ENCODE results near the gene ZNF594.
"Not testable (repeated sequence)": the region's sequence is repeated elsewhere in the genome, so short reads cannot be mapped to it uniquely, and the experiment has no call there.

The ZNF594 gene

GRCh38 chr17:5220074-5220473, 28.4 kb upstream of the ZNF594 start:
- Histone ChIP-seq H3K9me3 (ENCODE audit: severe bottlenecking) (no peaks in the 10 kb centered on the region), H3K27me3 (ENCODE audit: insufficient read depth, poor library complexity, severe bottlenecking) (no peaks in the 10 kb centered on the region), H3K4me3 (ENCODE audit: severe bottlenecking) (no peak overlapping the region), H3K4me1 (ENCODE audit: insufficient read depth, poor library complexity, severe bottlenecking) (no peaks in the 10 kb centered on the region), H3K36me3 (ENCODE audit: low read depth) (no peaks in the 10 kb centered on the region), H3K27ac (ENCODE audit: poor library complexity, severe bottlenecking) (no peak overlapping the region)
- ATAC-seq (ENCODE audit: low read depth) (no peak), DNase-seq (ENCODE audit: low spot score) (no peak)
- TF ChIP-seq, protein P1, sequence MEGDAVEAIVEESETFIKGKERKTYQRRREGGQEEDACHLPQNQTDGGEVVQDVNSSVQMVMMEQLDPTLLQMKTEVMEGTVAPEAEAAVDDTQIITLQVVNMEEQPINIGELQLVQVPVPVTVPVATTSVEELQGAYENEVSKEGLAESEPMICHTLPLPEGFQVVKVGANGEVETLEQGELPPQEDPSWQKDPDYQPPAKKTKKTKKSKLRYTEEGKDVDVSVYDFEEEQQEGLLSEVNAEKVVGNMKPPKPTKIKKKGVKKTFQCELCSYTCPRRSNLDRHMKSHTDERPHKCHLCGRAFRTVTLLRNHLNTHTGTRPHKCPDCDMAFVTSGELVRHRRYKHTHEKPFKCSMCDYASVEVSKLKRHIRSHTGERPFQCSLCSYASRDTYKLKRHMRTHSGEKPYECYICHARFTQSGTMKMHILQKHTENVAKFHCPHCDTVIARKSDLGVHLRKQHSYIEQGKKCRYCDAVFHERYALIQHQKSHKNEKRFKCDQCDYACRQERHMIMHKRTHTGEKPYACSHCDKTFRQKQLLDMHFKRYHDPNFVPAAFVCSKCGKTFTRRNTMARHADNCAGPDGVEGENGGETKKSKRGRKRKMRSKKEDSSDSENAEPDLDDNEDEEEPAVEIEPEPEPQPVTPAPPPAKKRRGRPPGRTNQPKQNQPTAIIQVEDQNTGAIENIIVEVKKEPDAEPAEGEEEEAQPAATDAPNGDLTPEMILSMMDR (IDR thresholded peaks at IDR 0.05; ENCODE audit: poor library complexity, severe bottlenecking): no peak

- TF ChIP-seq, protein P1 (IDR thresholded peaks at IDR 0.05; ENCODE audit: poor library complexity, severe bottlenecking): no peak
- Histone ChIP-seq H3K36me3 (ENCODE audit: low read depth) (no peaks in the 10 kb centered on the region), H3K9me3 (ENCODE audit: severe bottlenecking) (no peaks in the 10 kb centered on the region), H3K27me3 (ENCODE audit: insufficient read depth, poor library complexity, severe bottlenecking) (no peaks in the 10 kb centered on the region), H3K4me3 (ENCODE audit: severe bottlenecking) (no peak overlapping the region), H3K4me1 (ENCODE audit: insufficient read depth, poor library complexity, severe bottlenecking) (no peaks in the 10 kb centered on the region), H3K27ac (ENCODE audit: poor library complexity, severe bottlenecking) (no peak overlapping the region)
- DNase-seq (ENCODE audit: low spot score): no peak
- ATAC-seq (ENCODE audit: low read depth): no peak
Observed at GRCh38 chr17:5219536-5219935, 27.9 kb upstream of the ZNF594 start.

GRCh38 chr17:5217562-5217961, 25.9 kb upstream of the ZNF594 start:
- H3K9me3 ChIP-seq (ENCODE audit: severe bottlenecking); H3K4me1 ChIP-seq (ENCODE audit: insufficient read depth, poor library complexity, severe bottlenecking); H3K27me3 ChIP-seq (ENCODE audit: insufficient read depth, poor library complexity, severe bottlenecking); H3K36me3 ChIP-seq (ENCODE audit: low read depth); H3K4me3 ChIP-seq (ENCODE audit: severe bottlenecking); H3K27ac ChIP-seq (ENCODE audit: poor library complexity, severe bottlenecking); DNase-seq (ENCODE audit: low spot score); ATAC-seq (ENCODE audit: low read depth): not testable (repeated sequence)

DNA sequence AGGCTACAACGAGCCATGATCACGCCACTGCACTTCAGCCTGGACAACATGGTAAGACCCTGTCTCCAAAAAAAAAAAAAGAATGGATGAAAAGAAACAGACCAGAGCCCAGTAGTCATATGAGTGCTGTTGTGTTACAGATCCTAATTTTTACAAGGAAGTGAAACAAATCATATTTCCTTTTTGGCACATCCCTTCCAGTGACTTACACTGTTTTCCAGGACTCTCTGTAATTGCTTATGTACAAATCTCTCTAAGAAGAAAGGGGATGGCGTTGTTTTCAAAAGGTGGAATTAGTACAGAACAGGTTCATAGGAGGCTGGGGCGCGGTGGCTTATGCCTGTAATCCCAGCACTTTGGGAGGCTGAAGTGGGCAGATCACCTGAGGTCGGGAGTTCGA, 19.8 kb upstream of the ZNF594 start:
- no peak overlapping the region for H3K27ac ChIP-seq (ENCODE audit: poor library complexity, severe bottlenecking)
- no peaks in the 10 kb centered on the region for H3K27me3 ChIP-seq (ENCODE audit: insufficient read depth, poor library complexity, severe bottlenecking)
- no peaks in the 10 kb centered on the region for H3K9me3 ChIP-seq (ENCODE audit: severe bottlenecking)
- ATAC-seq (ENCODE audit: low read depth): no peak
- TF ChIP-seq, protein P1 (IDR thresholded peaks at IDR 0.05; ENCODE audit: poor library complexity, severe bottlenecking): no peak
- DNase-seq (ENCODE audit: low spot score): no peak
- H3K36me3 ChIP-seq (ENCODE audit: low read depth): no peaks in the 10 kb centered on the region; the same call in 1 of the 2 replicates
- no peaks in the 10 kb centered on the region for H3K4me1 ChIP-seq (ENCODE audit: insufficient read depth, poor library complexity, severe bottlenecking)
- no peak overlapping the region for H3K4me3 ChIP-seq (ENCODE audit: severe bottlenecking)

- H3K27me3 ChIP-seq (ENCODE audit: insufficient read depth, poor library complexity, severe bottlenecking): no peaks in the 10 kb centered on the region
- H3K9me3 ChIP-seq (ENCODE audit: severe bottlenecking): no peaks in the 10 kb centered on the region
- TF ChIP-seq, protein P1 (IDR thresholded peaks at IDR 0.05; ENCODE audit: poor library complexity, severe bottlenecking): no peak
- no peaks in the 10 kb centered on the region for H3K4me1 ChIP-seq (ENCODE audit: insufficient read depth, poor library complexity, severe bottlenecking)
- DNase-seq (ENCODE audit: low spot score) (no peak), ATAC-seq (ENCODE audit: low read depth) (no peak)
- H3K4me3 ChIP-seq (ENCODE audit: severe bottlenecking): no peak overlapping the region
- H3K27ac ChIP-seq (ENCODE audit: poor library complexity, severe bottlenecking): no peak overlapping the region
- no peaks in the 10 kb centered on the region; the same call in 1 of the 2 replicates for H3K36me3 ChIP-seq (ENCODE audit: low read depth)
Observed at GRCh38 chr17:5210614-5211252, 19.1 kb upstream of the ZNF594 start.
